Testis (tissue), 2 donors: Measurements from ENCODE around the gene EOMES.

Source experiments
- POLR2A ChIP-seq: fragments of 450-650 bp; IDR thresholded peaks from one replicate; pipeline ENCODE4 v1.6.1; 2017; ENCODE audit warnings: antibody characterized with exemption, mild to moderate bottlenecking, moderate library complexity
- TF ChIP-seq, protein P1 (sequence below), 3 experiments: fragments of 450-650 bp in 2 of 3; fragments of 200-600 bp in 1 of 3; sonication (generic) in 1 of 3; IDR thresholded peaks; one replicate each; pipeline ENCODE4 v1.5.1; 2016 to 2019; ENCODE audit warnings: antibody characterized with exemption in 3 of 3, mild to moderate bottlenecking in 2 of 3, moderate library complexity in 1 of 3

DNA sequence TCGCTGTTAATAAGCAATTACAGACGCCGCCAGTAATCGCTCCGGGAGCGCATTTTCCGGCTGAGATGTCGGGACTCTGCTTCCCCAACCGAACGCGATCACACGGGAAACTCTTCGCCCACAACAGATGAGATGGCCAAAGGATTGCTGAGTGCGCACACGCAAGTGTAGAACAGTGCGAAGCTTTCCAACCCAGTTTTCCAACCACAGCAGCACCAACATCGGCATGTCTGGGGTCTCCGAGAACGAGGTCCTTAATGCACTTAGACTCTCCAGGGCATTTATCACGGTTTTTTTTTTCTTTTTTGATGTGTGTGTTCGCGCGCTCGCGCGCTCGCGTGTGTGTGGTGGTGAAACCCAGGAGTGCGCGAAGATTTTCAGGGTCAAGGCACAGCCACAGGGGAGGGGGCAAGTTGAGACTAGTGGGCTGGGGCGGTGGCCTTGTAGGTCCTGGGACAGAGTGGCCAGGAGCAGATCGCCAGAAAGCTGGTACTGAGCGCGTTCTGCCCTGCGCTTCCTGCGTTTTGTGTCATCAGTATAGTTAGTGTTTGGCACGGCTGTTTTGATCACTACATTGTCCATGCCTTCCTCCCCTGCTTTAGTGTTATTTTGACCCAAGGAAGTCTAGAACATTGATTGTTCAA is 1.8 kb upstream of the EOMES start:
- TF ChIP-seq, protein P1, sequence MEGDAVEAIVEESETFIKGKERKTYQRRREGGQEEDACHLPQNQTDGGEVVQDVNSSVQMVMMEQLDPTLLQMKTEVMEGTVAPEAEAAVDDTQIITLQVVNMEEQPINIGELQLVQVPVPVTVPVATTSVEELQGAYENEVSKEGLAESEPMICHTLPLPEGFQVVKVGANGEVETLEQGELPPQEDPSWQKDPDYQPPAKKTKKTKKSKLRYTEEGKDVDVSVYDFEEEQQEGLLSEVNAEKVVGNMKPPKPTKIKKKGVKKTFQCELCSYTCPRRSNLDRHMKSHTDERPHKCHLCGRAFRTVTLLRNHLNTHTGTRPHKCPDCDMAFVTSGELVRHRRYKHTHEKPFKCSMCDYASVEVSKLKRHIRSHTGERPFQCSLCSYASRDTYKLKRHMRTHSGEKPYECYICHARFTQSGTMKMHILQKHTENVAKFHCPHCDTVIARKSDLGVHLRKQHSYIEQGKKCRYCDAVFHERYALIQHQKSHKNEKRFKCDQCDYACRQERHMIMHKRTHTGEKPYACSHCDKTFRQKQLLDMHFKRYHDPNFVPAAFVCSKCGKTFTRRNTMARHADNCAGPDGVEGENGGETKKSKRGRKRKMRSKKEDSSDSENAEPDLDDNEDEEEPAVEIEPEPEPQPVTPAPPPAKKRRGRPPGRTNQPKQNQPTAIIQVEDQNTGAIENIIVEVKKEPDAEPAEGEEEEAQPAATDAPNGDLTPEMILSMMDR (IDR thresholded peaks at IDR 0.05), result no peak
- TF ChIP-seq POLR2A, result no peak
